Measurements from ENCODE around the gene NTF4. TPM values are rescaled to one million over a fixed set of nuclear protein-coding genes. Genes with fewer than 3 reads are reported as not detected.
"Not testable (repeated sequence)": the region's sequence is repeated elsewhere in the genome, so short reads cannot be mapped to it uniquely, and the experiment has no call there.

NTF4 gene
- total RNA-seq, 1 donor: not detected

GRCh38 chr19:49085868-49086232 is 21.2 kb upstream of the NTF4 start:
- no peak for DNase-seq (ENCODE audit: low read depth)
- TF ChIP-seq CTCF (IDR thresholded peaks at IDR 0.05; ENCODE audit: insufficient read depth, low read depth, low read length): no peak
- H3K4me3 ChIP-seq (ENCODE audit: low read depth, low read length): peak overlapping the region; percentile 97

GRCh38 chr19:49085020-49085867 is 20.6 kb upstream of the NTF4 start, which contains the start of gene SNRNP70:
Gene SNRNP70, plus strand, starts transcription at chr19:49085451. Its CDS starts 964 bp downstream, at chr19:49086415.
- DNase-seq (ENCODE audit: low read depth): peak; percentile 100
- peak within 1 kb of the TSS; percentile 97 for H3K4me3 ChIP-seq (ENCODE audit: low read depth, low read length)
- no peak for TF ChIP-seq CTCF (IDR thresholded peaks at IDR 0.05; ENCODE audit: insufficient read depth, low read depth, low read length)

GRCh38 chr19:49084206-49085019 is 19.8 kb upstream of the NTF4 start:
- H3K4me3 ChIP-seq (ENCODE audit: low read depth, low read length): peak overlapping the region; percentile 51
- no peak for DNase-seq (ENCODE audit: low read depth)
- no peak for TF ChIP-seq CTCF (IDR thresholded peaks at IDR 0.05; ENCODE audit: insufficient read depth, low read depth, low read length)

- no peak overlapping the region for H3K4me3 ChIP-seq (ENCODE audit: low read depth, low read length)
- DNase-seq (ENCODE audit: low read depth): no peak
Measured at GRCh38 chr19:49081273-49081672, 16.7 kb upstream of the NTF4 start.

GRCh38 chr19:49080392-49080791 is 15.8 kb upstream of the NTF4 start:
- no peak overlapping the region for H3K4me3 ChIP-seq (ENCODE audit: low read depth, low read length)
- TF ChIP-seq CTCF (IDR thresholded peaks at IDR 0.05; ENCODE audit: insufficient read depth, low read depth, low read length): no peak
- no peak for DNase-seq (ENCODE audit: low read depth)

More at GRCh38 chr19:49081273-49081672, 16.7 kb upstream of the NTF4 start:
- no peak for TF ChIP-seq CTCF (IDR thresholded peaks at IDR 0.05; ENCODE audit: insufficient read depth, low read depth, low read length)

- peak; percentile 53 for DNase-seq (ENCODE audit: low read depth)
- TF ChIP-seq CTCF (IDR thresholded peaks at IDR 0.05; ENCODE audit: insufficient read depth, low read depth, low read length): peak; percentile 62
- not testable (repeated sequence) for H3K4me3 ChIP-seq (ENCODE audit: low read depth, low read length)
Measured at GRCh38 chr19:49074869-49075268, 10.3 kb upstream of the NTF4 start.
